Measurements from ENCODE around the gene ACOT11. TPM values are rescaled to one million over a fixed set of nuclear protein-coding genes. Genes with fewer than 3 reads are reported as not detected.
A peak's percentile ranks its signal among the peaks of the same experiment; 100 is the strongest.

The ACOT11 gene
- total RNA-seq, 1 experiment from 2014 or later: 4.2 TPM

DNA sequence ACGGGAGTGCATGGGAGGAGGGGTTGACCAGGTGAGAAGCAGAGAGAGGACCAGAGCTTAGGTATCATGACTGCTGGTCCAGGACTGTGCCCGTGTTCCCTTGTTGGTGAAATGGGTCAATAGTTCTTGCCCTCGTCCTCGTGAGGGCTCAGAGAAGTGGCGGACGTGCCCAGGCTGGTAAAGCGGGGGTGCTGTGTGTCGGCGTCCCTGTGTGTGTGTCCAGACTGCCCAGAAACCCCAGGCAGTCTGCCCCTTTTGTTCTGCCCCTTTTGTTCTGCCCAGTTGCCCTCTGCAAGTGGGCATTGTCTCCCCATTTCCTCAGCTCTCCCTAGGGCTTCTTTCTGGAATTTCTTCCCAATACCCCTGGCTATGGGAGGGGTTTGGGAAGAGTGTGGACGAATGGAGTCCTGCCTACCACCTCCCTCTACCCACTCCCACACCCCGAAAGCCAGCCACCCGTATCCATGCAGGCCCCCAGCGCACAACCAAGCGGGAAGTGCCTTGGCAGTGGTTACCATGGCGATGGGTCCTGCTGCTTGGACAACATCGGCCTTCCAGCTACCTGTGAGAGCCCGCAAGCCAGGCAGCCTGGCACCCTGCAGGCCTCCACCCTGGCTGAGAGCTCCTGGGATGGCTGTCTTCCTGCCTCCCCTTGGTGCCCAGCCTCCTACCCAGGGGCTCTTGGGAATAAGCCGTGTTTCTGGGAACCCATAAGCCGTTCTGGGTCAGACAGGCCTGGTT lies 34.7 kb downstream of the ACOT11 start:
- Mint-ChIP-seq H3K4me3 (no peak overlapping the region), H3K27ac (peak overlapping the region; percentile 45; the same call in 1 of the 2 replicates), H3K27me3 (ENCODE audit: low read depth) (no peaks in the 10 kb centered on the region), H3K9me3 (no peaks in the 10 kb centered on the region), H3K36me3 (no peaks in the 10 kb centered on the region), H3K4me1 (peaks cover 30% of the 10 kb centered on the region)
- ChIA-PET CTCF (interaction anchor here (0.7 to 2.0 kb wide), 6 partner anchors 9 to 219 kb away, joined by 3 to 6 read pairs (median 3); partner anchors contain the start of gene ACOT11), POLR2A (interaction anchor here (0.6 kb wide), 1 partner anchor 9 kb away, joined by 4 read pairs; no protein-coding TSS in a partner anchor)
- TF ChIP-seq ZNF423 (CRISPR knock-in tag; IDR thresholded peaks at IDR 0.05) (peak; percentile 64), NFATC4 (CRISPR knock-in tag; IDR thresholded peaks at IDR 0.05) (no peak)
- DNase-seq (ENCODE audit: low spot score) (peak; percentile 66), ATAC-seq (peak; percentile 56)

DNA sequence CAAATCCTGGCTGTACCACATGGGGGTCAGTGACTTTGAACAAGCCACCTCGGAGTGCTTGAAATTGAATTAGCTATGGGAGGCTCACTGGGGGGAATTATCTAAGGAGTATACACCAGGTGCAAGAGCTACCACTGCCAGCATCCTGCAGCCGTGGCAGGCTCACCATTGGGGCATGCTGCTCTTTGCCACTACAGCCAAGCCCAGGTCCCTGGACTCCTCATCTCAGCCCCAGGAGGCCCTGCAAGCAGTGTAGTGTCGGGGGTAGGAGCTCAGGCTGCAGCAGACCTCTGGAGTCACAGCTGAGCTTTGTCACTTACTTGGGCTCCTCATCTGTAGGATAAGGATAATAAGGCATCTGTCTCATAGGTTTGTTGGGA lies 35.3 kb downstream of the ACOT11 start:
- no peak for ATAC-seq
- TF ChIP-seq CREM (CRISPR knock-in tag; IDR thresholded peaks at IDR 0.05) (no peak), NR3C1 (CRISPR knock-in tag; conservative IDR thresholded peaks at IDR 0.05; ENCODE audit: low read depth) (no peak), MXD4 (CRISPR knock-in tag; IDR thresholded peaks at IDR 0.05; ENCODE audit: borderline replicate concordance) (no peak), ZNF423 (CRISPR knock-in tag; IDR thresholded peaks at IDR 0.05) (no peak), GRHL2 (CRISPR knock-in tag; IDR thresholded peaks at IDR 0.05; ENCODE audit: insufficient replicate concordance, severe bottlenecking) (no peak), ZNF232 (CRISPR knock-in tag; IDR thresholded peaks at IDR 0.05) (no peak), RORB (CRISPR knock-in tag; IDR thresholded peaks at IDR 0.05) (no peak), IRF2 (CRISPR knock-in tag; IDR thresholded peaks at IDR 0.05; ENCODE audit: borderline replicate concordance, low read depth) (no peak), EMX1 (CRISPR knock-in tag; IDR thresholded peaks at IDR 0.05) (no peak)
- TF ChIP-seq, protein P1, sequence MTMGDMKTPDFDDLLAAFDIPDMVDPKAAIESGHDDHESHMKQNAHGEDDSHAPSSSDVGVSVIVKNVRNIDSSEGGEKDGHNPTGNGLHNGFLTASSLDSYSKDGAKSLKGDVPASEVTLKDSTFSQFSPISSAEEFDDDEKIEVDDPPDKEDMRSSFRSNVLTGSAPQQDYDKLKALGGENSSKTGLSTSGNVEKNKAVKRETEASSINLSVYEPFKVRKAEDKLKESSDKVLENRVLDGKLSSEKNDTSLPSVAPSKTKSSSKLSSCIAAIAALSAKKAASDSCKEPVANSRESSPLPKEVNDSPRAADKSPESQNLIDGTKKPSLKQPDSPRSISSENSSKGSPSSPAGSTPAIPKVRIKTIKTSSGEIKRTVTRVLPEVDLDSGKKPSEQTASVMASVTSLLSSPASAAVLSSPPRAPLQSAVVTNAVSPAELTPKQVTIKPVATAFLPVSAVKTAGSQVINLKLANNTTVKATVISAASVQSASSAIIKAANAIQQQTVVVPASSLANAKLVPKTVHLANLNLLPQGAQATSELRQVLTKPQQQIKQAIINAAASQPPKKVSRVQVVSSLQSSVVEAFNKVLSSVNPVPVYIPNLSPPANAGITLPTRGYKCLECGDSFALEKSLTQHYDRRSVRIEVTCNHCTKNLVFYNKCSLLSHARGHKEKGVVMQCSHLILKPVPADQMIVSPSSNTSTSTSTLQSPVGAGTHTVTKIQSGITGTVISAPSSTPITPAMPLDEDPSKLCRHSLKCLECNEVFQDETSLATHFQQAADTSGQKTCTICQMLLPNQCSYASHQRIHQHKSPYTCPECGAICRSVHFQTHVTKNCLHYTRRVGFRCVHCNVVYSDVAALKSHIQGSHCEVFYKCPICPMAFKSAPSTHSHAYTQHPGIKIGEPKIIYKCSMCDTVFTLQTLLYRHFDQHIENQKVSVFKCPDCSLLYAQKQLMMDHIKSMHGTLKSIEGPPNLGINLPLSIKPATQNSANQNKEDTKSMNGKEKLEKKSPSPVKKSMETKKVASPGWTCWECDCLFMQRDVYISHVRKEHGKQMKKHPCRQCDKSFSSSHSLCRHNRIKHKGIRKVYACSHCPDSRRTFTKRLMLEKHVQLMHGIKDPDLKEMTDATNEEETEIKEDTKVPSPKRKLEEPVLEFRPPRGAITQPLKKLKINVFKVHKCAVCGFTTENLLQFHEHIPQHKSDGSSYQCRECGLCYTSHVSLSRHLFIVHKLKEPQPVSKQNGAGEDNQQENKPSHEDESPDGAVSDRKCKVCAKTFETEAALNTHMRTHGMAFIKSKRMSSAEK (CRISPR knock-in tag; IDR thresholded peaks at IDR 0.05; ENCODE audit: borderline replicate concordance): no peak
- TF ChIP-seq, protein P2, sequence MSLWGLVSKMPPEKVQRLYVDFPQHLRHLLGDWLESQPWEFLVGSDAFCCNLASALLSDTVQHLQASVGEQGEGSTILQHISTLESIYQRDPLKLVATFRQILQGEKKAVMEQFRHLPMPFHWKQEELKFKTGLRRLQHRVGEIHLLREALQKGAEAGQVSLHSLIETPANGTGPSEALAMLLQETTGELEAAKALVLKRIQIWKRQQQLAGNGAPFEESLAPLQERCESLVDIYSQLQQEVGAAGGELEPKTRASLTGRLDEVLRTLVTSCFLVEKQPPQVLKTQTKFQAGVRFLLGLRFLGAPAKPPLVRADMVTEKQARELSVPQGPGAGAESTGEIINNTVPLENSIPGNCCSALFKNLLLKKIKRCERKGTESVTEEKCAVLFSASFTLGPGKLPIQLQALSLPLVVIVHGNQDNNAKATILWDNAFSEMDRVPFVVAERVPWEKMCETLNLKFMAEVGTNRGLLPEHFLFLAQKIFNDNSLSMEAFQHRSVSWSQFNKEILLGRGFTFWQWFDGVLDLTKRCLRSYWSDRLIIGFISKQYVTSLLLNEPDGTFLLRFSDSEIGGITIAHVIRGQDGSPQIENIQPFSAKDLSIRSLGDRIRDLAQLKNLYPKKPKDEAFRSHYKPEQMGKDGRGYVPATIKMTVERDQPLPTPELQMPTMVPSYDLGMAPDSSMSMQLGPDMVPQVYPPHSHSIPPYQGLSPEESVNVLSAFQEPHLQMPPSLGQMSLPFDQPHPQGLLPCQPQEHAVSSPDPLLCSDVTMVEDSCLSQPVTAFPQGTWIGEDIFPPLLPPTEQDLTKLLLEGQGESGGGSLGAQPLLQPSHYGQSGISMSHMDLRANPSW (CRISPR knock-in tag; conservative IDR thresholded peaks at IDR 0.05; ENCODE audit: low read depth): no peak
- TF ChIP-seq, protein P3, sequence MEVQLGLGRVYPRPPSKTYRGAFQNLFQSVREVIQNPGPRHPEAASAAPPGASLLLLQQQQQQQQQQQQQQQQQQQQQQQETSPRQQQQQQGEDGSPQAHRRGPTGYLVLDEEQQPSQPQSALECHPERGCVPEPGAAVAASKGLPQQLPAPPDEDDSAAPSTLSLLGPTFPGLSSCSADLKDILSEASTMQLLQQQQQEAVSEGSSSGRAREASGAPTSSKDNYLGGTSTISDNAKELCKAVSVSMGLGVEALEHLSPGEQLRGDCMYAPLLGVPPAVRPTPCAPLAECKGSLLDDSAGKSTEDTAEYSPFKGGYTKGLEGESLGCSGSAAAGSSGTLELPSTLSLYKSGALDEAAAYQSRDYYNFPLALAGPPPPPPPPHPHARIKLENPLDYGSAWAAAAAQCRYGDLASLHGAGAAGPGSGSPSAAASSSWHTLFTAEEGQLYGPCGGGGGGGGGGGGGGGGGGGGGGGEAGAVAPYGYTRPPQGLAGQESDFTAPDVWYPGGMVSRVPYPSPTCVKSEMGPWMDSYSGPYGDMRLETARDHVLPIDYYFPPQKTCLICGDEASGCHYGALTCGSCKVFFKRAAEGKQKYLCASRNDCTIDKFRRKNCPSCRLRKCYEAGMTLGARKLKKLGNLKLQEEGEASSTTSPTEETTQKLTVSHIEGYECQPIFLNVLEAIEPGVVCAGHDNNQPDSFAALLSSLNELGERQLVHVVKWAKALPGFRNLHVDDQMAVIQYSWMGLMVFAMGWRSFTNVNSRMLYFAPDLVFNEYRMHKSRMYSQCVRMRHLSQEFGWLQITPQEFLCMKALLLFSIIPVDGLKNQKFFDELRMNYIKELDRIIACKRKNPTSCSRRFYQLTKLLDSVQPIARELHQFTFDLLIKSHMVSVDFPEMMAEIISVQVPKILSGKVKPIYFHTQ (CRISPR knock-in tag; IDR thresholded peaks at IDR 0.05): no peak
- TF ChIP-seq, protein P4, sequence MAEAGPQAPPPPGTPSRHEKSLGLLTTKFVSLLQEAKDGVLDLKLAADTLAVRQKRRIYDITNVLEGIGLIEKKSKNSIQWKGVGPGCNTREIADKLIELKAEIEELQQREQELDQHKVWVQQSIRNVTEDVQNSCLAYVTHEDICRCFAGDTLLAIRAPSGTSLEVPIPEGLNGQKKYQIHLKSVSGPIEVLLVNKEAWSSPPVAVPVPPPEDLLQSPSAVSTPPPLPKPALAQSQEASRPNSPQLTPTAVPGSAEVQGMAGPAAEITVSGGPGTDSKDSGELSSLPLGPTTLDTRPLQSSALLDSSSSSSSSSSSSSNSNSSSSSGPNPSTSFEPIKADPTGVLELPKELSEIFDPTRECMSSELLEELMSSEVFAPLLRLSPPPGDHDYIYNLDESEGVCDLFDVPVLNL (CRISPR knock-in tag; IDR thresholded peaks at IDR 0.05; ENCODE audit: borderline replicate concordance, low read depth): no peak
- TF ChIP-seq, protein P5, sequence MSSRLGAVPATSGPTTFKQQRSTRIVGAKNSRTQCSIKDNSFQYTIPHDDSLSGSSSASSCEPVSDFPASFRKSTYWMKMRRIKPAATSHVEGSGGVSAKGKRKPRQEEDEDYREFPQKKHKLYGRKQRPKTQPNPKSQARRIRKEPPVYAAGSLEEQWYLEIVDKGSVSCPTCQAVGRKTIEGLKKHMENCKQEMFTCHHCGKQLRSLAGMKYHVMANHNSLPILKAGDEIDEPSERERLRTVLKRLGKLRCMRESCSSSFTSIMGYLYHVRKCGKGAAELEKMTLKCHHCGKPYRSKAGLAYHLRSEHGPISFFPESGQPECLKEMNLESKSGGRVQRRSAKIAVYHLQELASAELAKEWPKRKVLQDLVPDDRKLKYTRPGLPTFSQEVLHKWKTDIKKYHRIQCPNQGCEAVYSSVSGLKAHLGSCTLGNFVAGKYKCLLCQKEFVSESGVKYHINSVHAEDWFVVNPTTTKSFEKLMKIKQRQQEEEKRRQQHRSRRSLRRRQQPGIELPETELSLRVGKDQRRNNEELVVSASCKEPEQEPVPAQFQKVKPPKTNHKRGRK (CRISPR knock-in tag; IDR thresholded peaks at IDR 0.05; ENCODE audit: borderline replicate concordance): no peak
- TF ChIP-seq, protein P6, sequence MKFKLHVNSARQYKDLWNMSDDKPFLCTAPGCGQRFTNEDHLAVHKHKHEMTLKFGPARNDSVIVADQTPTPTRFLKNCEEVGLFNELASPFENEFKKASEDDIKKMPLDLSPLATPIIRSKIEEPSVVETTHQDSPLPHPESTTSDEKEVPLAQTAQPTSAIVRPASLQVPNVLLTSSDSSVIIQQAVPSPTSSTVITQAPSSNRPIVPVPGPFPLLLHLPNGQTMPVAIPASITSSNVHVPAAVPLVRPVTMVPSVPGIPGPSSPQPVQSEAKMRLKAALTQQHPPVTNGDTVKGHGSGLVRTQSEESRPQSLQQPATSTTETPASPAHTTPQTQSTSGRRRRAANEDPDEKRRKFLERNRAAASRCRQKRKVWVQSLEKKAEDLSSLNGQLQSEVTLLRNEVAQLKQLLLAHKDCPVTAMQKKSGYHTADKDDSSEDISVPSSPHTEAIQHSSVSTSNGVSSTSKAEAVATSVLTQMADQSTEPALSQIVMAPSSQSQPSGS (CRISPR knock-in tag; IDR thresholded peaks at IDR 0.05; ENCODE audit: borderline replicate concordance, low read depth): no peak

More for the DNA sequence above, 35.3 kb downstream of the ACOT11 start:
- no peak for DNase-seq (ENCODE audit: low spot score)
- Mint-ChIP-seq H3K27ac (no peak overlapping the region), H3K36me3 (no peaks in the 10 kb centered on the region), H3K9me3 (no peaks in the 10 kb centered on the region), H3K27me3 (ENCODE audit: low read depth) (no peaks in the 10 kb centered on the region), H3K4me1 (peaks cover 31% of the 10 kb centered on the region), H3K4me3 (no peak overlapping the region)
- ChIA-PET POLR2A (interaction anchor here (0.6 kb wide), 1 partner anchor 10 kb away, joined by 4 read pairs; no protein-coding TSS in a partner anchor), CTCF (interaction anchor here (0.7 to 2.0 kb wide), 5 partner anchors 8 to 218 kb away, joined by 3 to 6 read pairs (median 3); no protein-coding TSS in a partner anchor)
